Aorta (tissue), 5 donors: ENCODE data around the gene PDGFC. TPM values are rescaled to one million over a fixed set of nuclear protein-coding genes. Genes with fewer than 3 reads are reported as not detected.

Experiments used
- ATAC-seq: fragments of 200-7000 bp; cut with Tn5 transposase; one replicate; pipeline ENCODE4 v1.9.1; 2022; ENCODE audit warnings: moderate library complexity; ENCODE audit not compliant: low FRiP score
- DNase-seq, 2 donors: peaks; one replicate each; pipeline ENCODE4 v3.0.0-alpha.2; 2020
- H3K27ac ChIP-seq, 2 donors: one replicate each; pipeline ENCODE4 v1.5.1; 2013; ENCODE audit warnings: low read length in 2 of 2, mild to moderate bottlenecking in 2 of 2, moderate library complexity in 2 of 2, control low read depth in 1 of 2, inconsistent platforms in 1 of 2, low read depth in 1 of 2
- H3K27me3 ChIP-seq, 2 donors: one replicate each; pipeline ENCODE4 v1.6.1; 2013; ENCODE audit warnings: control low read depth in 1 of 2, low read length in 1 of 2, mild to moderate bottlenecking in 1 of 2, moderate library complexity in 1 of 2; ENCODE audit not compliant: insufficient read depth in 2 of 2, control insufficient read depth in 1 of 2
- H3K36me3 ChIP-seq, 2 donors: one replicate each; pipeline ENCODE4 v1.6.1; 2013; ENCODE audit warnings: control low read depth in 1 of 2, low read length in 1 of 2, mild to moderate bottlenecking in 1 of 2; ENCODE audit not compliant: insufficient read depth in 2 of 2, control insufficient read depth in 1 of 2
- H3K4me1 ChIP-seq, 2 donors: one replicate each; pipeline ENCODE4 v1.6.1; 2013; ENCODE audit warnings: low read length in 2 of 2, control low read depth in 1 of 2, mild to moderate bottlenecking in 1 of 2, moderate library complexity in 1 of 2; ENCODE audit not compliant: insufficient read depth in 2 of 2, control insufficient read depth in 1 of 2
- H3K4me3 ChIP-seq, 2 donors: one replicate each; pipeline ENCODE4 v1.5.1; 2013; ENCODE audit warnings: low read length in 2 of 2, control low read depth in 1 of 2, mild to moderate bottlenecking in 1 of 2
- H3K9me3 ChIP-seq: one replicate; pipeline ENCODE4 v1.6.1; 2013; ENCODE audit warnings: mild to moderate bottlenecking, low read length; ENCODE audit not compliant: control insufficient read depth
- WGBS, 2 donors: extraction: QIAGEN DNeasy Blood & Tissue Kit; methylation state at CpG; one replicate each; pipeline ENCODE4 v1.1.7; 2013; 5-methylcytosine and 5-hydroxymethylcytosine counted together
- intact Hi-C, 2 donors: fragments of 100-400 bp; cut with DNase I; formaldehyde crosslinking; loops; one replicate each; pipeline versions ENCODE4 v1.14.2 to v1.15.0; 2022
- polyA plus RNA-seq, 2 donors: library from polyadenylated mRNA; stranded (reverse); fragments of 200-250 nt; gene quantifications; one replicate each; pipeline ENCODE4 v1.2.3, GENCODE V29; 2013
- total RNA-seq, 2 donors: library from RNA; stranded (reverse); fragmentation: NEBNext Ultra II Directional; extraction: Animal tissue kit (Norgen Biotek cat#: 25700); gene quantifications; one replicate each; pipeline ENCODE4 v1.2.1, GENCODE V29; 2021
- donor health status: healthy with polysubstance abuse.
- donor health status: Bipolar disorder and iron deficiency.
- donor health status: DM: no; HTN: no; CAD: no.
- donor health status: DM: no; HTN: no; CAD: no.
- donor health status: DM: yes; HTN: yes; CAD: no.

Gene PDGFC
- total and polyA plus RNA-seq, 4 donors: 11.8 to 51.5 (median 29.2) TPM

DNA sequence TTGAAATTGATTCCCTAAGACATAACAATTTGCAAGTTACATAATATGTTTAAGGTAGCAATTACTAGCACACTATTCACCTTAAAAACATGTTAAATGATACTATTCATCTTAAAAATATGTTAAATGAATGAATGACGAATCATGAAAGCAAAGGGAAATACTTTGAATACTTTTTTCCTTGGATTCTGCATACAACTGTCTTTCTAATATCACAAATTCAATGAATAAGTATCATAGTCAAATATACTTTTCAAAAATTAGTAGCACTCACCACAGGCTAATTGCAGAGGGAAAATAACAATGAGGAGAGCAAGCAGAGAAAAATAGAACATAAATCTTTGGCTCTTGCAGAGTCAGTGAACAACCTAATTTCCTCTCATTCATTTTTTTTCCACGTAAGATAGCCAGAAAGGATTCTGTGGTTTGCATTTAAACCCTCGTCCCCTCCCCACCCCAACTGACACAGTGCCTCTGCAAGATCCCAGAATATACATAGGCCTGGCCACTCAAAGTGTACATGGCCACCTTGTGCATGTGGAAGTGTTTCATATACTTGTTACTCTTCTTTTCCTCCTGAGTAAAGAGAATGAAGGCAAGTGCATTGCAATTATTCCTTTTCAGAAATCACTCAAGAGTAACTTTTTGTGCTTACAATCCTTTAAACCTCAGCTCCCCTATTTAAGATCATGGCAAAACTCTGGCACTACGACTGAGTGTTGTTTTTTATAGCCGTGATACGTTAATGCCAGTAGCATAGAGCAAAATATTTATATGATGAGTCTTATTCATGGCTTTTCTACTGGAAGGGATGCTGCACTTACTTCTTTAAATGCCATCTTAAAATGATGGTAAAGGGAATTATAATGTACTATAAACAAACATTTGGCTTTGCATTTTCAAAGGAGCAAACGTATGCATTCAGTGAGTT, 236.4 kb downstream of the PDGFC start:
- WGBS, 2 donors: 80 to 82% methylated on average over 7 of the region's 7 CpGs
- Histone ChIP-seq H3K36me3 (no peaks in the 10 kb centered on the region), H3K9me3 (no peaks in the 10 kb centered on the region), H3K27me3 (no peaks in the 10 kb centered on the region), H3K4me1 (no peaks in the 10 kb centered on the region), H3K27ac (no peak overlapping the region), H3K4me3 (no peak overlapping the region)
- no peak for ATAC-seq
- DNase-seq: no peak
- intact Hi-C loops: no loop called here

DNA sequence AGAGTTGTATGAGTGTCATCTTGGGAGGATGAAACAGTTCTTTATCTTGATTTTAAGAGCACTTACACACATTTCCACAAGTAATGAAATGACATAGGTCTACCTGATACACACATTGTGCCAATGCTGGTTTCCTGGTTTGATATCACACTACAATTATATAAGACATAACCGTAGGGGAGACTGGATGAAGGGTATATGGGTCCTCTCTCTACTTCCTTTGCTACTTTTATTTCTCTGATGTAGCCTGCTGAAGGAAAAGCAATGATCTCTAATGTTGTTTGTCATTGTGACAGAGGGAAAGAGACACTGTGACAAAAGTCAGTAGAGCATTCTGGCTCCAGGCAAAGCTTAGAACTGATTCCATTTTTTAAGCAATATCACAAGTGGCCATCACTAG, 238.0 kb downstream of the PDGFC start:
- no peak overlapping the region for H3K4me3 ChIP-seq
- no peaks in the 10 kb centered on the region for H3K27me3 ChIP-seq
- H3K27ac ChIP-seq: no peak overlapping the region
- no peak for ATAC-seq
- DNase-seq: no peak
- no peaks in the 10 kb centered on the region for H3K9me3 ChIP-seq
- no peaks in the 10 kb centered on the region for H3K4me1 ChIP-seq
- intact Hi-C loops: no loop called here
- WGBS, 2 donors: 94 to 100% methylated on average over 1 of the region's 1 CpG
- H3K36me3 ChIP-seq: no peaks in the 10 kb centered on the region

DNA sequence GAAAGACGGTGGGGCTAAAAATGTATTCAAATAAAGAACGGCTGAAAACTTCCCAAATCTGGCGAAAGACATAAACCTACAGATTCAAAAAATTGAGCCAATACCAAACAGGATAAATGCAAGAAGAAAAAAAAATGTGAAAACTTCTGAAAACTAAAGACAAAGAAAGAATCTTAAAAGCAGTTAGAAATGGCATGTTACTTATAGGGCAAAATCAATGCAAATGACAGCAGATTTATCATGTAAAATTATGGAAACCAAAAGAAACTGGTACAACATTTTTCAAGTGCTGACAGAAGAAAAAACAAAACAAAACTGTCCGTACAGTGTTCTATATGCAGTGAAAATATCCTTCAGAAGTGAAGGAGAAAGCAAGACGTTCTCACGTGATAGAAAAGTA, 239.0 kb downstream of the PDGFC start:
- H3K27me3 ChIP-seq: no peaks in the 10 kb centered on the region
- ATAC-seq (no peak), DNase-seq (no peak)
- no peaks in the 10 kb centered on the region for H3K36me3 ChIP-seq
- intact Hi-C loops: no loop called here
- WGBS, 2 donors: 86 to 93% methylated on average over 6 of the region's 6 CpGs
- no peak overlapping the region for H3K27ac ChIP-seq
- no peaks in the 10 kb centered on the region for H3K4me1 ChIP-seq
- no peaks in the 10 kb centered on the region for H3K9me3 ChIP-seq
- no peak overlapping the region for H3K4me3 ChIP-seq

DNA sequence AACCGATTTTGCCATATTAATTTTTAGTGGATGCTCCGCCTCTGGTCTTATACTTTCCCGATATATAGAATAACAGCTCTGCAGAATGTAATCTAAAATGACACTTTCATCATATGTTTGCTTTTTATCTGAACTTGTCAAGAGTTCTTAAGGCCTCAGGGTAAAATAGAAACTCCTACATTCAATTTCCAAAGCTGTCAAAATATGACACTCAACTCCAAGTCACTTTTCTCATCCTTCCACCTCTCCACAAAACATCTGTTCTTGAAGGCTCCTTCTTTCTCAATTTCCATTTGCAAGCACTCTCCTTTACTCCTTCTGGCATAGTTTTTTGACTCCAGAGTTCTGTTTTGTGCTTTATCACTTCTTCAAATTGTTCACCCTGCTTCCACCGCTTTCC, 242.2 kb downstream of the PDGFC start:
- H3K4me3 ChIP-seq: no peak overlapping the region
- no peak for ATAC-seq
- no peak for DNase-seq
- no peak overlapping the region for H3K27ac ChIP-seq
- intact Hi-C loops: no loop called here
- 89 to 90% methylated on average over 4 of the region's 4 CpGs for WGBS, 2 donors
- no peaks in the 10 kb centered on the region for H3K36me3 ChIP-seq
- H3K27me3 ChIP-seq: no peaks in the 10 kb centered on the region
- no peaks in the 10 kb centered on the region for H3K4me1 ChIP-seq
- no peaks in the 10 kb centered on the region for H3K9me3 ChIP-seq

DNA sequence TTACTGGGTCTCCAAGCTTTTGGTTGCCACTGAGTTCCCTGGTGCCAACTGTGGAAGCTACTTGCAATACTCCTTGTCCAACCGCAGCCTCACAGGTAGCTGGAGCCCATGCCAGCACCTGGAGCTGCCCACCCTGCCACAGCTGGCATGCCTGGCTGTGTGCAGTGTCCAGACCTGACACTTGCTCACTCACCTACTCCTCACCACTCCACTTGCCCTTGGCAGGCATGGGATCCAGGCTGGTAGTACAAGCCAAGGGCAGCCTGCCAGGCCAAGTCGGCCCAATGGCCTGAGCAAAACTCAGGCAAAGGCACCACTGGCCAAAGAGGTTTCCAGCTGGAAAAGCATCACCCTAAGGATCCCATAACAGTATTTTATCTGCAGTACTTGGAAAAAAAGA, 246.3 kb downstream of the PDGFC start:
- ATAC-seq (no peak), DNase-seq (peak in 1 of 2 donors; percentile 55)
- Histone ChIP-seq H3K4me1 (no peaks in the 10 kb centered on the region), H3K4me3 (no peak overlapping the region), H3K9me3 (no peaks in the 10 kb centered on the region), H3K27ac (no peak overlapping the region), H3K27me3 (no peaks in the 10 kb centered on the region), H3K36me3 (no peaks in the 10 kb centered on the region)
- intact Hi-C loops: no loop called here
- WGBS, 2 donors: 45 to 47% methylated on average over 2 of the region's 2 CpGs

DNA sequence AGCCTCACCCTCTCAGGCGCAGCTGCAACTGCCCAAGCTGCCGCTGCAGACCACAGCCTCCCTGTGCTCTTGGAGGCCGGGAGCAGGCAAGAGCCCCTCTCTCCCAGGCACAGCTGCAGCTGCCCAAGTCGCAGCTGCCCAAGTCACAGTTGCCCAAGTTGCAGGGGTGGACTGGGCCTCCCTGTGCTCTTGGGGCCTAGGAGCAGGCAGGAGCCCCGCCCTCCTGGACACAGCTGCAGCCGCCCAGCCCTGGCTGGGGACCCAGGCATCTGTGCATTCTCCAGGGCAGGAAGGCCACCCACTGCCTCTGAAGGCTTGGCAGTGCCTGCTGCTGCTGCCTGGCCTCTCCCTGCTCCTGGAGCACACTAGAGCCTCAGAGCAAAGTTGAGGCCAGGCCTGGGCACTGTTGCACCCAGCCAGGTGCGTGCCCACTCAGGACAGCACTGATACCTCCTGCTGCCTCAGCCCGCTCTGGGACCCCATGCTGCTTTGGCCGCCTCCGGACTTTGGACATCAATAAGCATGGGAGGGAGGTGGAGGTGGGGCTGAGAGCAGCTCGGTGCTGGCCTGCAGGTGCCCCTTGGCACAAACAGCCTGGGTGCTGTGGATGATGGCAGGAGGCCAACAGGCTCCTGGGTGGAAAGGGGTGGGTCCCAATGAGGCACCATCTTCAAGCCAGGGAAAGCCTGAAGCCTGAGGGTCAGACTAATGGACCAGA, 247.5 kb downstream of the PDGFC start:
- DNase-seq (peak in 1 of 2 donors; percentile 41), ATAC-seq (peak; percentile 29)
- no peak overlapping the region for H3K27ac ChIP-seq
- intact Hi-C loops: no loop called here
- 93 to 97% methylated on average over 11 of the region's 11 CpGs for WGBS, 2 donors
- no peaks in the 10 kb centered on the region for H3K36me3 ChIP-seq
- no peaks in the 10 kb centered on the region for H3K27me3 ChIP-seq
- H3K4me1 ChIP-seq: no peaks in the 10 kb centered on the region
- no peaks in the 10 kb centered on the region for H3K9me3 ChIP-seq
- H3K4me3 ChIP-seq: no peak overlapping the region

DNA sequence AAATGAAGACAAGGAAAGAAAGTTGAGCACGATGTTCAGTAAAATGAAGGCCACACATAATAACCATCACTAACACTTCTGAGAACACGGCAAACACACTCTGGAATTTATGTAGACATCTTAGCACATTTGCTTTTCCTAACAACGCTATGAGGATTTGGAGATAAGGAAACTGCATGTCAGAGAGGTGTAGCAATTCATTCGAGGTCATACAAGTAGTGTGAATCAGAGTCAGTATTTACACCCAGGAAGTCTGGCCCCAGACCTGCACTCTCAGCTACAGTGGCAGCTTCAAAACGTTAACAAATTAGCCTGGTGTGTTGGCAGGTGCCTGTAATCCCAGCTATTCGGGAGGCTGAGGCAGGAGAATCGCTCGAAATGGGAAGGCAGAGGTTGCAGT, 253.4 kb downstream of the PDGFC start:
- DNase-seq (no peak), ATAC-seq (no peak)
- H3K9me3 ChIP-seq: no peaks in the 10 kb centered on the region
- no peak overlapping the region for H3K4me3 ChIP-seq
- H3K27me3 ChIP-seq: no peaks in the 10 kb centered on the region
- no peaks in the 10 kb centered on the region for H3K36me3 ChIP-seq
- intact Hi-C loops: no loop called here
- no peaks in the 10 kb centered on the region for H3K4me1 ChIP-seq
- 82 to 86% methylated on average over 8 of the region's 8 CpGs for WGBS, 2 donors
- no peak overlapping the region for H3K27ac ChIP-seq

DNA sequence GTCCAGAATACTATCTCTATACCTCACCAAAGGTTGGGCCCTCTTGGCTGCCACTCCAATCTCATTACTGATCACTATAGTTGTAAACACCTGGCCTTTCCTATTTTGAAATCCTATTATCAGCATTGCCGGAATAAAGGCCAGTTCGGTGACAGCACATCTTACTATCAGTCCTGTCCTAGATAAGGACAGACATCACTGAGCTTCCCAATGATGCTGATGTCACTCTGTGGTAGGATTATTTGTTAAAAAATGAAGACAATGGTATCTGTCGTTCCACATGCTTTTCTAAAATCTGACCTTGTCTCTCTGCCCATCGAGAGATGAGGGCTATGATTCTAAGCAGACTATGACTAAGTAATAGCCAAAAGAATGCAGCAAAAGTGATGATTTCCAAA, 260.4 kb downstream of the PDGFC start:
- no peak overlapping the region for H3K27ac ChIP-seq
- no peaks in the 10 kb centered on the region for H3K4me1 ChIP-seq
- WGBS, 2 donors: 97% methylated on average over 4 of the region's 4 CpGs
- H3K27me3 ChIP-seq: no peaks in the 10 kb centered on the region
- ATAC-seq (no peak), DNase-seq (no peak)
- no peaks in the 10 kb centered on the region for H3K9me3 ChIP-seq
- intact Hi-C loops: no loop called here
- H3K4me3 ChIP-seq: no peak overlapping the region
- H3K36me3 ChIP-seq: no peaks in the 10 kb centered on the region
